Esophagus (tissue), 2 donors: ENCODE results near the gene CALCR. TPM values are rescaled to one million over a fixed set of nuclear protein-coding genes. Genes with fewer than 3 reads are reported as not detected.

ENCODE experiments used
- H3K27ac ChIP-seq, 2 donors: one replicate each; pipeline ENCODE4 v1.5.1; 2013; ENCODE audit warnings: low read depth in 2 of 2, mild to moderate bottlenecking in 2 of 2, inconsistent platforms in 1 of 2, low read length in 1 of 2, moderate library complexity in 1 of 2
- H3K27me3 ChIP-seq, 2 donors: one replicate each; pipeline ENCODE4 v1.6.1; 2013; ENCODE audit warnings: low read length in 2 of 2, control low read depth in 1 of 2, mild to moderate bottlenecking in 1 of 2; ENCODE audit not compliant: insufficient read depth in 2 of 2, control insufficient read depth in 1 of 2
- H3K36me3 ChIP-seq, 2 donors: one replicate each; pipeline ENCODE4 v1.6.1; 2013; ENCODE audit warnings: low read length in 1 of 2; ENCODE audit not compliant: control insufficient read depth in 2 of 2, insufficient read depth in 2 of 2
- H3K4me1 ChIP-seq, 2 donors: one replicate each; pipeline ENCODE4 v1.6.1; 2013; ENCODE audit warnings: low read length in 1 of 2; ENCODE audit not compliant: control insufficient read depth in 2 of 2, insufficient read depth in 2 of 2
- H3K4me3 ChIP-seq, 2 donors: one replicate each; pipeline ENCODE4 v1.5.1; 2013; ENCODE audit warnings: low read length in 2 of 2, mild to moderate bottlenecking in 2 of 2, low read depth in 1 of 2, moderate library complexity in 1 of 2
- H3K9me3 ChIP-seq, 2 donors: one replicate each; pipeline ENCODE4 v1.6.1; 2013; ENCODE audit warnings: mild to moderate bottlenecking in 2 of 2, low read depth in 1 of 2, low read length in 1 of 2, moderate library complexity in 1 of 2; ENCODE audit not compliant: control insufficient read depth in 2 of 2, insufficient read depth in 1 of 2
- WGBS, 2 donors: extraction: QIAGEN DNeasy Blood & Tissue Kit; methylation state at CpG; one replicate each; pipeline ENCODE4 v1.1.7; 2013; 5-methylcytosine and 5-hydroxymethylcytosine counted together
- polyA plus RNA-seq, 2 donors: library from polyadenylated mRNA; stranded (reverse); fragments of 200-250 nt; gene quantifications; one replicate each; pipeline ENCODE4 v1.2.3, GENCODE V29; 2013
- donor health status: healthy with polysubstance abuse.
- donor health status: Bipolar disorder and iron deficiency.

CALCR gene
- polyA plus RNA-seq, 2 donors = 0.01 TPM; not detected in 1

- no peak overlapping the region for H3K27ac ChIP-seq
- no peaks in the 10 kb centered on the region for H3K27me3 ChIP-seq
- 81 to 86% methylated on average over 3 of the region's 3 CpGs for WGBS, 2 donors
- no peaks in the 10 kb centered on the region for H3K9me3 ChIP-seq
- no peaks in the 10 kb centered on the region for H3K4me1 ChIP-seq
- no peak overlapping the region for H3K4me3 ChIP-seq
- no peaks in the 10 kb centered on the region for H3K36me3 ChIP-seq
Observed at GRCh38 chr7:93382362-93382761, 192.2 kb downstream of the CALCR start.

- Histone ChIP-seq H3K27ac (no peak overlapping the region), H3K27me3 (no peaks in the 10 kb centered on the region), H3K4me1 (no peaks in the 10 kb centered on the region), H3K9me3 (no peaks in the 10 kb centered on the region), H3K36me3 (no peaks in the 10 kb centered on the region), H3K4me3 (no peak overlapping the region)
- WGBS, 2 donors = 72% methylated on average over 6 of the region's 6 CpGs
Observed at GRCh38 chr7:93378131-93378760, 196.3 kb downstream of the CALCR start.

GRCh38 chr7:93375603-93376002 is 198.9 kb downstream of the CALCR start:
- Histone ChIP-seq H3K27me3 (no peaks in the 10 kb centered on the region), H3K4me3 (no peak overlapping the region), H3K36me3 (no peaks in the 10 kb centered on the region), H3K4me1 (no peaks in the 10 kb centered on the region), H3K9me3 (no peaks in the 10 kb centered on the region), H3K27ac (no peak overlapping the region)
